KOPT-K1 (cell line): Measurements from ENCODE around the gene SLC9A8.
"Not testable (repeated sequence)": the region's sequence is repeated elsewhere in the genome, so short reads cannot be mapped to it uniquely, and the experiment has no call there.

Experiments
- H3K27ac ChIP-seq: fragments of 200-600 bp; sonication (generic); 2 replicates; pipeline ENCODE4 v1.5.1; 2016; ENCODE audit warnings: antibody characterized with exemption, mild to moderate bottlenecking, low read depth, low read length; ENCODE audit not compliant: poor library complexity, severe bottlenecking
- H3K36me3 ChIP-seq: fragments of 200-600 bp; sonication (generic); 2 replicates; pipeline ENCODE4 v1.5.1; 2017; ENCODE audit warnings: antibody characterized with exemption, mild to moderate bottlenecking, low read length, moderate library complexity; ENCODE audit not compliant: insufficient read depth
- H3K9me3 ChIP-seq: fragments of 200-600 bp; sonication (generic); 2 replicates; pipeline ENCODE4 v1.5.1; 2017; ENCODE audit warnings: antibody characterized with exemption, low read length, mild to moderate bottlenecking; ENCODE audit not compliant: insufficient read depth, poor library complexity, severe bottlenecking

Gene SLC9A8

DNA sequence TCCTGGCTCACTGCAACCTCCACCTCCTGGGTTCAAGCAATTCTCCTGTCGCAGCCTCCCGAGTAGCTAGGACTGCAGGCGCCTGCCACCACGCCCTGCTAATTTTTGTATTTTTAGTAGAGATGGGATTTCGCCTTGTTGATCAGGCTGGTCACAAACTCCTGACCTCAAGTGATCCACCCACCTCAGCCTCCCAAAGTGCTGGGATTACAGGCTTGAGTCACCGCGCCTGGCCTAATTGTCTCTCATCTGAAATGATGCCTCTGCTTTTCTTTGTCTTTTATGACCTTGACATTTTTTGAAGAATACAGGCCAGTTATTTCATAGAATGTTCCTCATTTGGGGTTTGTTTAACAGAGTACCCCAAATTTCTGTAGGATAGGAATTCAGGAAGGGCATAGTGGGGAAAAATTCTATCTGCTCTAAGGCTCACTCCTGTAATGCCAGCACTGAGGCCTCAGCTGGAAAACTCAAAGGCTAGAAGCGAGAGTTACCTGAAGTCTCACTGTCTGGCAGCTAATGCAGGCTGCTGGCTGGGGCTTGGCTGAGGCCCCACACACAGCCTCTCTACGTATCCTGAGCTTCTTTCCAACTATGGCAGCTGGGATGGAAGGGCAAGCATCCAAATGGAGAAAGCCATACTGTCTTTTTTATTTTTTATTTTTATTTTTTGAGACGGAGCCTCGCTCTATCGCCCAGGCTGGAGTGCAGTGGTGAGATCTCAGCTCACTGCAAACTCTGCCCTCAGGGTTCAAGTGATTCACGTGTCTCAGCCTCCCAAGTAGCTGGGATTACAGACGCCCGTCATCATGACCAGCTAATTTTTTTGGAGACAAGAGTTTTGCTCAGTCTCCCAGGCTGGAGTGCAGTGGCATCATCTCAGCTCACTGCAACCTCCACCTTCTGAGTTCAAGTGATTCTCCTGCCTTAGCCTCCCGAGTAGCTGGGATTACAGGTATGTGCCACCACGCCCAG lies 29.3 kb upstream of the SLC9A8 start:
- not testable (repeated sequence) for H3K36me3 ChIP-seq, H3K9me3 ChIP-seq, H3K27ac ChIP-seq

DNA sequence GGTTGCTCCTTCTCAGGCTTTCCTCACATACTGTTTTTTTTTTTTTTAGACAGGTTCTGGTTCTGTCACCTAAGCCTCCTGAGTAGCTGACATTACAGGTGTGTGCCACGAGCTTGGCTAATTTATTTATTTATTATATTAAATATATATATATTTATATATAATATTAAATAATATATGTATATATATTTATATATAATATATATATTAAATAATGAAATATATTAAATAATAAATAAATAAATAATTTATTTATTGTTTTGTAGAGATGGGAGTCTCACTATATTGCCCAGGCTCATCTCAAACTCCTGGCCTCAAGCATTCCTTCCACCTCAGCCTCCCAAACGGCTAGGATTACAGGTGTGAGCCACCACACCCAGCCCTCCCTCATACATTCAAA lies 28.3 kb upstream of the SLC9A8 start:
- H3K9me3 ChIP-seq = no peaks in the 10 kb centered on the region
- no peaks in the 10 kb centered on the region for H3K36me3 ChIP-seq
- no peak overlapping the region for H3K27ac ChIP-seq

DNA sequence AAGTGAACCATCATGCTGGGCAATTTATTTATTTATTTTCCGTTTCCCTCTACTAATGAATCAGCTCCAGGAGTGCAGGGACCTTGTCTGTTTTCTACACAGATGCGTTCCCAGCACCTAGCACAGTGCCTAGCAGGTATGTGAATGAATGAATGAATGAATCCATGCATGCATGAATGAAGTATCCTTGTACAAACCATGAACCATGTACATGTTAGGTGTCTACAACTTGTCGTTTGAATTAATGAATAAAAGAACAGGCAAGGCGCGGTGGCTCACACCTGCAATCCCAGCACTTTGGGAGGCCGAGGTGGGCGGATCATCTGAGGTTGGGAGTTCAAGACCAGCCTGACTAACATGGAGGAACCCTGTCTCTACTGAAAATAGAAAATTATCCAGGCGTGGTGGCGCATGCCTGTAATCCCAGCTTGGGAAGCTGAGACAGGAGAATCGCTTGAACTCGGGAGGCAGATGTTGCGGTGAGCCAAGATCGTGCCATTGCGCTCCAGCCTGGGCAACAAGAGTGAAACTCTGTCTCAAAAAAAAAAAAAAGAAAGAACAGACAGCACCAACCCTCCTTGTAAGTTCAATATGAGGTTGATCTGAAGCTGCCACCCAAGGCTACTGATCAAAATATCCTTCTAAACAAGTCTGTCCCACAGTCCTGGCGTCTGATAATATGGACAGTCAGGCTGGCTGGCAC lies 27.3 kb upstream of the SLC9A8 start:
- H3K9me3 ChIP-seq = no peaks in the 10 kb centered on the region
- no peaks in the 10 kb centered on the region for H3K36me3 ChIP-seq
- no peak overlapping the region for H3K27ac ChIP-seq

DNA sequence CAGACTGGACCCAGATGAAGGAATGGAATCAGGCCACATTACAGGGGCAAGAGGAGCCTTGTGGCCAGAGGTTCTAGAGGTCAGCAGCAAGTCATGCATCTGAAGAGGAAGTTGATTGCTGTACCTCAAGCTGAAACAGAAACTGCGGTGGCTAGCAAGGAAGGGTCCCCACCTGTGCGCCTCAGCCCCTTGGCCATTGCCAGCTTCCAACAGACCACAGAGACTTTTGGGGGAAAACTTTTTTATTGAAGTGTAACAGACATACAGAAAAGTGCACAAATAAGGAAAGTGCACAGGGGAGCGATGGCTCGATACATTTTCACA lies 26.8 kb upstream of the SLC9A8 start:
- H3K9me3 ChIP-seq = no peaks in the 10 kb centered on the region
- no peak overlapping the region for H3K27ac ChIP-seq
- H3K36me3 ChIP-seq = no peaks in the 10 kb centered on the region

DNA sequence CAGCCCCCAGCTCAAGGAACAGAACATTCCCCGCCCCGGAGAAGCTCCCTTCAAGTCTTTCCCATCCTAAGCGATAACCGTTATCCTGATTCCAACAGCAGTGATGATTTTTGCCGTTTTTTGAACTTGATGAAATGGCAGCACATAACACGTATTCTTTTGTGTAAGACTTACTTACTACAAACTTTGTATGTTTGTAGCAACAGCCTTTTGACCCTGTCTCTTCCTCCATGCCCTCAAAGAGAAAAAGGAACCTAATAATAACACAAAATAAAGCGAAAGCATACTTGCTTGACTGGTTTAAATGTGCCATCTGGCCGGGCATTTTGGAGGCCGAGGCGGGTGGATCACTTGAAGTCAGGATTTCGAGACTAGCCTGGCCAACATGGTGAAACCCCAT lies 26.4 kb upstream of the SLC9A8 start:
- H3K9me3 ChIP-seq = no peaks in the 10 kb centered on the region
- H3K27ac ChIP-seq = no peak overlapping the region
- H3K36me3 ChIP-seq = no peaks in the 10 kb centered on the region

DNA sequence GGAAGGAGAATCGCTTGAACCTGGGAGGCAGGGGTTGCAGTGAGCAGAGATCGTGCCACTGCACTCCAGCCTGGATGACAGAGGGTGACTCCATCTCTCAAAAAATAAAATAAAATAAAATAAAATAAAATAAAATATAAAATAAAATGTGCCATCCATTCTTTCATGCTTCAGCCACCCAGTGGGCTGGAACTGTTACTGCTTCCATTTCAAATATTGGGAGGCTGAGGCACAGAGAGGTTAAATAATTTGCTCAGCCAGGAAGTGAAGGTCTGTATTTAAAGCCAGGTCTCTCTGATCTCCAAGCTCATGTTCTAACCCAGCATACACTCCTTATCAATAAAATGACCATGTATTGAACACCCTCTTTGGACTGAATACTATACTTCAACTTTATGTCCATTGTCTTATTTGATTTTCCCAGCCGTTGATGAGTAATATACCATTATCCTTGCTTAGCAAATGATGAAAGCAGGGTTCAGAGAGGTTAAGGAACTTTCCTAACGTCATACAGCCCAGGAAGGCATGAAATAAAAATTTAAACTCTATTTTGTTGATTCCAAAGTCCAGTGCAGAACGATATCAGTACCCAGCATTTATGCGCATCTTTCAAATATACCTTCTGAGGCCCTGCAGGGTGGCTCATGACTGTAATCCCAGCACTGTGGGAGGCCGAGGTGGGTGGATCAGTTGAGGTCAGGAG lies 25.8 kb upstream of the SLC9A8 start:
- no peaks in the 10 kb centered on the region for H3K36me3 ChIP-seq

DNA sequence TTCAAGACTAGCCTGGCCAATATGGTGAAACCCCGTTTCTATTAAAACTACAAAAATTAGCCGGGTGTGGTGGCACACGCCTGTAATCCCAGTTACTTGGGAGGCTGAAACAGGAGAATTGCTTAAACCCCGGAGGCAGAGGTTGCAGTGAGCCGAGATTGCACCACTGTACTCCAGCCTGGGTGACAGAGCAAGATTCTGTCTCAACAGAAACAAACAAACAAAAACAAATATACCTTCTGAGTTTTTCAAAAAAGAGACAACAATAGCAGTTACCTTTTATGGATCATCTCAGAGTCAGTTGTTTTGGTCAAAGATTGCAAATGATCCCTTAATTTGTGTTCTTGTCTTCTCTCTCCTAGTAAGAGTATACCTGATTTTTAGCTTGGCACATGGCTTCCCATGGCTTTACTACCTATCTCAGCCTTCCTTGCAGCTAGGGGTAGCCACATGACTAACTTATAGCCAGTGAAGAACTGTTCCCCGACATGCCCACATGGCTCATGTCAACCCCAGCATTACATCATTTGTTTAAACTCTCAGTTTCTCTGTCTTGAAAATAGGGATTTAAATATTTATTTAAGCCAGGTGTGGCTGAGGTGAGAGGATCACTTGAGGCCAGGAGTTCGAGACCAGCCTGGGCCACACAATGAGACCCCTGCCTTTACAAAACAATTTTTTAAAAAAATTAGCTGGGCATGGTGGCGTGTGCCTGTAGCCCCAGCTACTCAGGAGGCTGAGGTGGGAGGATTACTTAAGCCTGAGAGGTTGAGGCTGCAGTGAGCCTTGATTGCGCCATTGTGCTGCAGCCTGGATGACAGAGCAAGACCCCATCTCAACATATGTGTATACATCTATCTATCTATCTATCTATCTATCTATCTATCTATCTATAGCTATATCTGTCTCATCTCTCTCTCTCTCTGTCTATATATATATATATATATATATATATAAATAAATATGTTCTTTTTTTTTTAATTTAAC lies 25.0 kb upstream of the SLC9A8 start:
- Histone ChIP-seq H3K9me3 (no peaks in the 10 kb centered on the region), H3K36me3 (no peaks in the 10 kb centered on the region), H3K27ac (no peak overlapping the region)

More for the DNA sequence above, 25.8 kb upstream of the SLC9A8 start:
- no peaks in the 10 kb centered on the region for H3K9me3 ChIP-seq
- H3K27ac ChIP-seq = no peak overlapping the region

DNA sequence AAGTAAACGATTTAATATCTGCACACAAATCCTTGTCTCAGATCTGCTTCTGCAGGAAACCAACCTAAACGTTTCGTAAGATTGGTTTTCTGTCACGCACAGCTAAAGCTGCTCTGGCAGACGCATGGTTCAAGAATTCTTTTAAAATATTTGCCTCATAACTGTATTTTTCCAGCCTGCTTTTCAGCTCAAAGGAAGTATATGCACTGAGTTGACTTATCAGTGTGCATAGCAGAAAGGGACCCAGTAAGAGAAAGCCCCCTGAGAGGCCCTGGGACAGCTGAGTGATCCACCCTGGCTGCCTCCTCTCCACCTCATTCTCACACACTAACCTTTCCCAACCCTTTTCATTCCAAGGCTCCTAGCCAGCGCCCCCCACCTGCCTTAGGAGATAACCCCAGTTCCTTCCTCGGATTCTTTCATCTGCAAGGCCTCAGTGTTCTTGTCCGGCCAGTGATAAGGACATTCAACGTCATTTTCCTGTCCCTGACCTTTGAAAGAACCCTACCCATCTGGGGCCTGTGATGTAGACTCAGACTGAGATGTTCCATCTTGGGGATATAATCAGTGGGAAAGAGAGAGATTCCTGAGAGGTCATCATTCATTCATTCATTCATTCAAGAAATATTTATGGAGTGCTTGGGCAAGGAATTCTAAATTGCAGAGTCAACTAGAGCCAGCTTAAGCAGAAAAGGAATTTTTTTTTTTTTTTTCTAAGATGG lies 22.4 kb upstream of the SLC9A8 start:
- Histone ChIP-seq H3K36me3 (no peaks in the 10 kb centered on the region), H3K9me3 (no peaks in the 10 kb centered on the region), H3K27ac (no peak overlapping the region)

DNA sequence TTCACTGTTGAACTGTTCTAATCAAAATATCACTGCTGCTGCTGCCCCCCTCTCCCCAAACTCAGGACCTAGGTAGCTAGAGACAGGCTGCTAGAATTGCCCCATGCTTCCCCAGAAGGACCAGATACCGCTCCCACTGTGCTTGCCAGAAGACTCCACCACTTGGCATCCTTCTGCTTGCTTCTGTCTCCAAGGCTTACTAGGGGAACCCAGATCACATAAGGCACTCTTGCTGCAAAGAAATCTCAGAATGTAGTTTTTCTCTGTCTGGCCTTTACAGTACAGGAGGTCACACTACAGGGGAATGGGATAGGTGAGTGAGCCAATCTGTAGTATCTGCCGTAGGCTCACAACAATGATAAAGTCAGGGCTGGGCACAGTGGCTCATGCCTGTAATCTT lies 21.5 kb upstream of the SLC9A8 start:
- Histone ChIP-seq H3K27ac (no peak overlapping the region), H3K36me3 (no peaks in the 10 kb centered on the region), H3K9me3 (no peaks in the 10 kb centered on the region)

DNA sequence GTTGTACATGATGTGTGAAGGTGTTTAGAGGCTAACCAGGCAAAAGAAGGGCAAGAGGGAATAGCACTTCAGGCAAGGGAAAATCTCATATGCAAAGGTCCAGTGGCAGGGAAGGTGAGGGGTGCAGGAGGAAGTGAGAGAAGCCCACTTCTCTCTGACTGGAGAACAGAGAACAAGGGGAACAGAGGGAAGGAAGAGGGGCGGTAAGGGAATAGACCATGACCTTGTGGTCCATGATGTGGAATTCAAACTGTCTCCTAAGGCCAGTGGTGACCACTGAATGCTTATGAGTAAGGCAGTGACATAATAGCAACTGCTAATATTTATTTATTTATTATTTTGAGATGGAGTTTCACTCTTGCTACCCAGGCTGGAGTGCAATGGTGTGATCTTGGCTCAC lies 20.6 kb upstream of the SLC9A8 start:
- Histone ChIP-seq H3K36me3 (no peaks in the 10 kb centered on the region), H3K9me3 (no peaks in the 10 kb centered on the region), H3K27ac (no peak overlapping the region)

DNA sequence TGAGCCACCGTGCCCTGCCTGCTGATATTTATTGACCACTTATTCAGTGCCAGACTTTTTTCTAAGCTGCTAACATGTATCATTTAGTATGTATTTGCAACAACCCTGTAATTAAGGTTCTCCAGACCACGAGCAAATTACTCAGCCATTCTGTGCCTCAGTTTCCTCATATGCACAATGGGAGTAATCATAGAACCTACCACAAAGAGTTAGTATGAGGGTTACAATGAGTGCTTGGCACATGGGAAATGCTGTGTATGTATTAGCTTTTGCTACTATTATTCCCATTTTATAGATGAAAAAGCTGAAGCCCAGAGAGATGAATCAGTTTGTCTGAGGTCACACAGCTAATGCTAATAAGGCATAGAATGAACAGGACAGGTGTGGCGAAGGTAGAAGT lies 20.0 kb upstream of the SLC9A8 start:
- Histone ChIP-seq H3K36me3 (no peaks in the 10 kb centered on the region), H3K9me3 (no peaks in the 10 kb centered on the region), H3K27ac (no peak overlapping the region)

DNA sequence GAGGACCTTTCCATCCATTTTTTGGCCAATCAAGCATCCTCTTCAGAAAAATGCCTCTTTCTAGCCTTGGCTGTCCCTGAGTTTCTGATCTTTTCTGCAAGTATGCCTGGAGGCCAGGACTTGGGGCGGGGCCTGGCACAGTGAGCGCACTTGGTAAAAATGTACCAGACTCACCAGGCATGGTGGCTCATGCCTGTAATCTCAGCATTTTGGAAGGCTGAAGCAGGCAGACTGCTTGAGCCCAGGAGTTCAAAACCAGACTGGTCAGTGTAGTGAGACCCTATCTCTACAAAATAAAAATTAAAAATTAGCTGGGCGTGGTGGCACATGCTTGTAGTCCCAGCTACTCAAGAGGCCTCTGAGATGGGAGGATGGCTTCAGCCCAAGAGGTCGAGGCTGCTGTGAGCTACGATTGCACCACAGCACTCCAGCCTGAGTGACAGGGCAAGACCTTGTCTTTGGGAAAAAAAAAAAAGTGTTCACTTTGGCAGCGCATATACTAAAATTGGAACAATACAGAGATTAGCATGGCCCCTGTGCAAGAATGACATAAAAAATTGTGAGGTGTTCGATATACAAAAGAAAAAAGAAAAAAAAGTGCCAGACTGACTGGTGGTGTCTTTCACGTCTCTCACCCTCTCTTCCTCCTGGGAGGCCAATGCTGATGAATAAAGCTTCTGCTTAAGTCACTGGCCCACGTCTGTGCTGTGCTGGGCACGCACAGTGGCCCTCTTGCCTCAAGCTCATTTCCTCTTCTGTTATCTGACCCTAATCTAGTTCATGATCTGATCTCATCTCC lies 18.1 kb upstream of the SLC9A8 start:
- Histone ChIP-seq H3K27ac (no peak overlapping the region), H3K9me3 (no peaks in the 10 kb centered on the region), H3K36me3 (no peaks in the 10 kb centered on the region)

DNA sequence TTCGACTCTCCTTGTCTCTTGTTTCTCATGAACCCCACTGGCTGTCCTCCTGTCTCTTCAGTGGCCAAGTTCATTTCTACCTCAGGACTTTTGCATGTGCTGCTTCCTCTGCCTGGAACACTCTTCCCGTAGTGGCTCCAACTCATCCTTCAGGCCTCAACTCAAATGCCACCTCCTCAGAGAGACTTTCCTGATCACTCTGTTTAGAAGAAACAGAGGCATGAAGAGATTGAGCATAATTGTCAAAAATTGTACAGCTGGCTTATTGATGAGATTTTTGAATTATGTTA lies 17.5 kb upstream of the SLC9A8 start:
- Histone ChIP-seq H3K9me3 (no peaks in the 10 kb centered on the region), H3K36me3 (no peaks in the 10 kb centered on the region), H3K27ac (no peak overlapping the region)
